ENCODE measurements around the gene SOX8. TPM values are rescaled to one million over a fixed set of nuclear protein-coding genes. Genes with fewer than 3 reads are reported as not detected.

Gene SOX8
- total and polyA plus RNA-seq, 10 of the 15 experiments (the other 5 are each of a cell fraction or from before 2014, with no cell fraction given): not detected

GRCh38 chr16:1019231-1020090 lies 37.9 kb downstream of the SOX8 start:
- Histone ChIP-seq H3K27ac (ENCODE audit: control insufficient read depth, insufficient read depth) (no peak overlapping the region), H3K79me2 (ENCODE audit: control insufficient read depth, insufficient read depth, low read length) (no peaks in the 10 kb centered on the region), H3K4me2 (ENCODE audit: control insufficient read depth, insufficient read depth) (no peak overlapping the region), H3K9me3 (replicated peaks; ENCODE audit: control insufficient read depth, insufficient read depth, low read length) (no peaks in the 10 kb centered on the region), H3K4me3 (no peak overlapping the region), H2AFZ (ENCODE audit: control insufficient read depth, low read depth, low read length) (no peak overlapping the region), H3K36me3 (ENCODE audit: control insufficient read depth in 2 of 2, insufficient read depth in 2 of 2, low read length in 1 of 2) (no peaks in the 10 kb centered on the region), H3K27me3 (replicated peaks in 1 of 2; ENCODE audit: control insufficient read depth in 2 of 2, insufficient read depth in 2 of 2, low read length in 1 of 2) (no peaks in the 10 kb centered on the region), H4K20me1 (ENCODE audit: control insufficient read depth, insufficient read depth) (no peaks in the 10 kb centered on the region), H3K9ac (ENCODE audit: control insufficient read depth, insufficient read depth, low read length) (no peak overlapping the region), H3K4me1 (ENCODE audit: control insufficient read depth, insufficient read depth, low read length) (no peaks in the 10 kb centered on the region)
- ChIA-PET POLR2A (no interaction called here), SMC1A (ENCODE audit: uncharacterized antibody, unreplicated experiment) (no interaction called here), CTCF (no interaction called here), RAD21 (ENCODE audit: unreplicated experiment) (no interaction called here)
- no peak for DNase-seq (ENCODE audit: low read depth, low spot score)
- intact Hi-C loops (cut with micrococcal nuclease; ENCODE audit: unreplicated experiment) (no loop called here), in situ Hi-C loops (cut with MboI) (no loop called here)
- no peak for TF ChIP-seq POLR2AphosphoS5 (IDR thresholded peaks at IDR 0.05; ENCODE audit: low read length)
- no peak for TF ChIP-seq STAT1 (conservative IDR thresholded peaks at IDR 0.05)
- no peak for TF ChIP-seq SIN3A (IDR thresholded peaks at IDR 0.05; ENCODE audit: low read depth, low read length)
- TF ChIP-seq SKIL (IDR thresholded peaks at IDR 0.05; ENCODE audit: low read depth, poor library complexity, severe bottlenecking): no peak
- no peak for TF ChIP-seq TAF1 (IDR thresholded peaks at IDR 0.05; ENCODE audit: borderline replicate concordance, low read depth, low read length)
- TF ChIP-seq STAT3 (IDR thresholded peaks at IDR 0.05; ENCODE audit: low read depth, low read length): no peak
- TF ChIP-seq SP1 (IDR thresholded peaks at IDR 0.05; ENCODE audit: low read depth, low read length): no peak
- no peak for FAIRE-seq
- no peak for ATAC-seq
- WGBS (ENCODE audit: insufficient coverage, insufficient replicate concordance, low lambda C conversion rate, missing lambda C conversion rate): 81% methylated on average over 50 of the region's 66 CpGs
- BruUV-seq (replicated peaks): no TSS peak

All from GM12878 (cell line).